ENCODE data around the gene NMU.
"Not testable (repeated sequence)": the region's sequence is repeated elsewhere in the genome, so short reads cannot be mapped to it uniquely, and the experiment has no call there.

Gene NMU

DNA sequence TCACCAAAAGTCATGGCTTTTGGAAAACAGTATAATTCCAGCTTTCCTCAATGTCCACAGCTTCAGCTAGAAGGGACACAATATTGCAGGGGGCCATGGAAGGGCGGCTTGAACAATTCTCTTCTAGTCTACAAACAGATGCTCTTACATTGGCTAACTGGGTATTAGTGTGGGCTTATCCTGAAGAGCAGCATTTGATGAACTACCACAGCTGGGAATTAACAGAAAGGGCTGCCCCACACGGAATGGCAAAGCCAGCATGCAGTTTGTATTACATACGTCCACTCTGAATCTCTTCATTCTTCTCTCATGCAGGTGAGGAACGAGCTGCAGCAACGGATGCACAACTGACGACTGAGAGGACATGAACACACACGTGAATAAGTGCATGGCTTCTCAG, 31.1 kb downstream of the NMU start:
- TF ChIP-seq, protein P1, sequence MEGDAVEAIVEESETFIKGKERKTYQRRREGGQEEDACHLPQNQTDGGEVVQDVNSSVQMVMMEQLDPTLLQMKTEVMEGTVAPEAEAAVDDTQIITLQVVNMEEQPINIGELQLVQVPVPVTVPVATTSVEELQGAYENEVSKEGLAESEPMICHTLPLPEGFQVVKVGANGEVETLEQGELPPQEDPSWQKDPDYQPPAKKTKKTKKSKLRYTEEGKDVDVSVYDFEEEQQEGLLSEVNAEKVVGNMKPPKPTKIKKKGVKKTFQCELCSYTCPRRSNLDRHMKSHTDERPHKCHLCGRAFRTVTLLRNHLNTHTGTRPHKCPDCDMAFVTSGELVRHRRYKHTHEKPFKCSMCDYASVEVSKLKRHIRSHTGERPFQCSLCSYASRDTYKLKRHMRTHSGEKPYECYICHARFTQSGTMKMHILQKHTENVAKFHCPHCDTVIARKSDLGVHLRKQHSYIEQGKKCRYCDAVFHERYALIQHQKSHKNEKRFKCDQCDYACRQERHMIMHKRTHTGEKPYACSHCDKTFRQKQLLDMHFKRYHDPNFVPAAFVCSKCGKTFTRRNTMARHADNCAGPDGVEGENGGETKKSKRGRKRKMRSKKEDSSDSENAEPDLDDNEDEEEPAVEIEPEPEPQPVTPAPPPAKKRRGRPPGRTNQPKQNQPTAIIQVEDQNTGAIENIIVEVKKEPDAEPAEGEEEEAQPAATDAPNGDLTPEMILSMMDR (IDR thresholded peaks at IDR 0.05; ENCODE audit: control extremely low read depth, extremely low read depth, low read depth, missing control alignments), result no peak
- CTCF ChIA-PET, result interaction anchor here (1.6 kb wide), 1 partner anchor 9 kb away, joined by 4 read pairs; no protein-coding TSS in a partner anchor
- POLR2A ChIA-PET, result no interaction called here
- no peak for DNase-seq (ENCODE audit: extremely low spot score)

DNA sequence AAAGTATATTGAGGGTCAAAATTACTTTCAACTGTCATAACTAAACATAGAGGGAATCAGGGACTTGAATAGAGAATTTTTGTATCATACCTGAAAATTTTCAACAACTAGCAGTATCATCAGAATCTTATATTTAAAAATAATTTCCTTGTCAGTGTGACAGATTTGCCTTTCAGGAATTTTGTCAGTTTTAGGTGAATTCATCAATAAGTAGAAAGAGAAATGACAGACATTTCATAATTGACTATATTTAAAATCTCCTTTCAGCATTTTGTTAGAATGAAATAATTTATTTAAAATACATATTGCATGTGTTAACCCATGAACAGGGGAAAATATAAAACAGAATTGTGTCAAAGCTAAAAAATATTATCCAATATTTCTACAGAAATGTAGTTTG, 35.5 kb downstream of the NMU start:
- ChIA-PET CTCF (no interaction called here), POLR2A (no interaction called here)
- no peak for DNase-seq (ENCODE audit: extremely low spot score)
- TF ChIP-seq, protein P1 (IDR thresholded peaks at IDR 0.05; ENCODE audit: control extremely low read depth, extremely low read depth, low read depth, missing control alignments), result no peak

DNA sequence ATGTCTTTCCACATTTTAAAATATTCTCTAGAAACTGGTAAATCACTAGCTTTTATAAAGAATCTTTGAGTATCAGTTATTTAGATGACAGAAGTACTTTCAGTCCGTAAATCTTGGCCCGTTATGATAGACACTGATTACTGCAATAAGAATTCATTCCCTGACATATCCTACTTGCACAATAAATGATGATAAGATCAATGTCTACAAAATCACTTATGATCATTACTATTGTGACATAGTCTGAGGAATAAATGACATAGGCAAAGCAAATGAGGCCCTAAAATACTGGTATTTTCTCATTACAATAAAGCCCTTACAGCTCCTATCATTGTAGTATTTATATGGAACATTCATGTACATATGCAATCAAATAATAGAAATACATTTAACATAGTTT, 37.5 kb downstream of the NMU start:
- ChIA-PET POLR2A (no interaction called here), CTCF (interaction anchor here (1.2 to 1.6 kb wide), 2 partner anchors 11 to 17 kb away, joined by 3 to 4 read pairs; no protein-coding TSS in a partner anchor)
- TF ChIP-seq, protein P1 (IDR thresholded peaks at IDR 0.05; ENCODE audit: control extremely low read depth, extremely low read depth, low read depth, missing control alignments), result no peak
- no peak for DNase-seq (ENCODE audit: extremely low spot score)

DNA sequence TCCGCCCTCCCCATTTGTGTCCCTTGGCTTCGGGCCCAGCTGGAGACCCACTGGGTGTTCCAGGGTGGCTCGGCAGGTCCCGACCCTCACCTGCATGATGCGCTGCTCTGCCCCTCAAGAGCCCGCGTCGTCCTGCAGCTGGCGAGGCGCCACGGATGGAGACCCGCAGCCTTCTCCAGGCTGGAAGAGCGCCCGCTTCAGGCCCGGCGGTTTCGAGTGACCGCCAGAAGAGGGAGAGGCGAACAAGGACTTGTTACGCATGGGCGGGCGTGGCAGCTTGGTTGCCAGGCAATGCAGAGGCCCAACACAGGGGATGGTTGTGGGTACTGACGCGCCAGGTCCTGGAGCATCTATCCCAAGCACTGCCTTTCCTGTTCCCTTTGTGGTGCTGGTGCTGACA, 44.1 kb downstream of the NMU start, which contains the start of gene PDCL2:
TSS of gene PDCL2 (minus strand) at position 232 of the 400 bp plus-strand sequence. CDS start at position 96, 136 bp downstream.
- CTCF ChIA-PET, result no interaction called here
- no peak for DNase-seq (ENCODE audit: extremely low spot score)
- POLR2A ChIA-PET, result no interaction called here
- TF ChIP-seq, protein P1 (IDR thresholded peaks at IDR 0.05; ENCODE audit: control extremely low read depth, extremely low read depth, low read depth, missing control alignments), result no peak

DNA sequence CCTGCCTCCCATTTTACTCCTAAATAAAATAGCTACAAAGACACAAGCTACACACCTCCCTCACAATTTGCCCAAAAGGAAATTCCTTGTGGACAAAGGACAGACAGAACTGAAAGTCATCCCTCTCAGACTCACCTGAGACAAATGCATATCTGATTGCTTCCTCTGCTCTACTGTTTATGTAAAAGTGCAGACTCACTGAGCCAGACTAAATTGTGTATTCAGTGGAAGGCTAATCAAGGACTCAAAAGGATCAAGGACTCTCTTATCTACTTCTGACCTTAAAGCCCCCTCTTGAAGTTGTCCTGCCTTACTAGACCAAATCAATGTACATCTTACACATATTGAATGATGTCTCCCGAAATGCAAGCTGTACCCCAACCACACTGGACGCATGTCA, 47.9 kb downstream of the NMU start:
- DNase-seq (ENCODE audit: extremely low spot score), result no peak
- CTCF ChIA-PET, result no interaction called here
- TF ChIP-seq, protein P1 (IDR thresholded peaks at IDR 0.05; ENCODE audit: control extremely low read depth, extremely low read depth, low read depth, missing control alignments), result no peak
- POLR2A ChIA-PET, result no interaction called here

DNA sequence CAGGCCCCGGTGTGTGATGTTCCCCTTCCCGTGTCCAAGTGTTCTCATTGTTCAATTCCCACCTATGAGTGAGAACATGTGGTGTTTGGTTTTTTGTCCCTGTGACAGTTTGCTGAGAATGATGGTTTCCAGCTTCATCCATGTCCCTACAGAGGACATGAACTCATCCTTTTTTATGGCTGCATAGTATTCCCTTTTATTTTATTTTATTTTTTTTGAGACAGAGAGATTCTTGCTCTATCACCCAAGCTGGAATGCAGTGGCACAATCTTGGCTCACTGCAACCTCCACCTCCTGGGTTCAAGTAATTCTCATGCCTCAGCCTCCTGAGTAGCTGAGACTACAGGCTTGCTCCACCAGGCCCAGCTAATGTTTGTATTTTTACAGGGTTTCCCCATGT, 53.3 kb downstream of the NMU start:
- DNase-seq (ENCODE audit: extremely low spot score); POLR2A ChIA-PET; CTCF ChIA-PET: not testable (repeated sequence)

DNA sequence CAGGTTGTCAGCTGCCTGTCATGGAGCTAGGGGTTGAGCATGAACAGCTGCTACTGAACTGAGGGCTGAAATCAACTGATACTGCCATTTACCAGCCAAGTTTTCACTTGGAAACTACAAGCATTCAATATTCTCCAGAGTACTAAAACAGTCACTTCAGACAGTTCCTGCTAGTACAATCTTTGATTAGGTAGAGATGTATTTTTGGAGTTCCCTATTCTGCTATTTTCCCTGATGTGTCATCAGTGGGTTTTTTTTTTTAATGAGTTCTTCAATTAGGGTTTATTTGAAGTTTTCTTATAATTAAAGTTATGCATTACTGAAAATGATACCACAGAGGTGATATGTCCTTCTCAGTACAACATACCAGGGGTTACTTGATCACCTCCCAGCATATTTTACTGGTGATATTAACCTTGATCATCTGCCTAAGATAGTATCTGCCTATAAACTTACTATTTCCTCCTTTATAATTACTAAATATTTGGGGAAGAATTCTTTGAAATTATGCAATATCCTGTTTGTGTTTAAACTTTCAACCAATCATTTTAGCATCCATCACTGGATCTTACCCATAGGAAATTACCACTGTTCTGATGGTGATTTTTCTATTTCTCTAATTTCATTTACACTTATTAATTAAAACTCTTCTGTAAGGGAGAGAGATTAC, 57.6 kb downstream of the NMU start:
- TF ChIP-seq, protein P1 (IDR thresholded peaks at IDR 0.05; ENCODE audit: control extremely low read depth, extremely low read depth, low read depth, missing control alignments), result no peak
- ChIA-PET CTCF (no interaction called here), POLR2A (no interaction called here)
- DNase-seq (ENCODE audit: extremely low spot score), result no peak

Measured in GM10248 (cell line).